Endothelial cell of umbilical vein (primary cell): Measurements from ENCODE around the gene KCNA2. TPM values are rescaled to one million over a fixed set of nuclear protein-coding genes. Genes with fewer than 3 reads are reported as not detected.

ENCODE experiments used
- BruUV-seq: library from RNA; stranded (reverse); fragments of 400-500 nt; replicated peaks from 2 replicates; lab custom pipeline; 2021; lab: Mats Ljungman, UMichigan
- CTCF ChIA-PET: fragments of 300-600, 350-600 bp; sonication (Branson Sonifier 250); formaldehyde crosslinking; loops from one replicate; lab custom pipeline; 2021; ENCODE audit warnings: antibody characterized with exemption, inconsistent platforms; lab: Charles Lee
- POLR2A ChIA-PET: fragments of 300-600, 350-600 bp; sonication (Branson Sonifier 250); formaldehyde crosslinking; loops from one replicate; lab custom pipeline; 2021; ENCODE audit warnings: antibody characterized with exemption, inconsistent platforms; lab: Charles Lee
- DNase-seq: peaks from one replicate; pipeline ENCODE4 v3.0.0-alpha.2; 2011; ENCODE audit warnings: low read depth, low spot score
- FAIRE-seq: peaks from 2 replicates; lab custom pipeline; 2011; peaks lifted over from hg19 to GRCh38; lab: Jason Lieb, UNC
- H2AFZ ChIP-seq: 2 replicates; pipeline ENCODE4 v1.6.0; 2012; ENCODE audit warnings: low read depth, low read length, control low read depth, inconsistent platforms
- H3K27ac ChIP-seq: 2 replicates; pipeline ENCODE4 v1.5.1; 2011; ENCODE audit warnings: low read depth, mild to moderate bottlenecking, control low read depth, low read length, moderate library complexity; ENCODE audit not compliant: insufficient read depth
- H3K27me3 ChIP-seq, 2 experiments: 2 replicates each; pipeline versions ENCODE4 v1.6.0 to v1.6.1; 2011; ENCODE audit warnings: low read length in 2 of 2, mixed read lengths in 1 of 2; ENCODE audit not compliant: control insufficient read depth in 2 of 2, insufficient read depth in 2 of 2
- H3K36me3 ChIP-seq, 2 experiments: 2 replicates in 1 of 2; 3 replicates in 1 of 2; pipeline ENCODE4 v1.5.1; 2011; ENCODE audit warnings: low read length in 2 of 2, mild to moderate bottlenecking in 1 of 2, moderate library complexity in 1 of 2; ENCODE audit not compliant: control insufficient read depth in 2 of 2, insufficient read depth in 2 of 2; ENCODE audit errors: extremely low read depth in 1 of 2
- H3K4me1 ChIP-seq: 3 replicates; pipeline ENCODE4 v1.5.1; 2011; ENCODE audit warnings: mild to moderate bottlenecking, low read length; ENCODE audit not compliant: control insufficient read depth, insufficient read depth; ENCODE audit errors: extremely low read depth
- H3K4me2 ChIP-seq: 2 replicates; pipeline ENCODE4 v1.6.1; 2011; ENCODE audit warnings: low read length, control low read depth, mixed read lengths; ENCODE audit not compliant: insufficient read depth
- H3K4me3 ChIP-seq, 3 experiments: fragments of 200-600 bp in 1 of 3; sonication (generic), shearing (Covaris generic) in 1 of 3; replicated peaks in 1 of 3; 2 replicates each; pipeline ENCODE4 v1.5.1; 2011 to 2016; ENCODE audit warnings: control low read depth in 3 of 3, low read length in 3 of 3, mild to moderate bottlenecking in 2 of 3, inconsistent platforms in 1 of 3, low read depth in 1 of 3, moderate library complexity in 1 of 3; ENCODE audit not compliant: insufficient read depth in 1 of 3
- H3K79me2 ChIP-seq: 2 replicates; pipeline ENCODE4 v1.6.0; 2012; ENCODE audit warnings: low read length, inconsistent platforms; ENCODE audit not compliant: control insufficient read depth, insufficient read depth
- H3K9ac ChIP-seq: replicated peaks from 2 replicates; pipeline ENCODE3; 2011; ENCODE audit warnings: low read length, control low read depth; ENCODE audit not compliant: insufficient read depth; ENCODE audit errors: extremely low read depth
- H3K9me1 ChIP-seq: replicated peaks from 3 replicates; pipeline ENCODE4 v1.6.0; 2011; ENCODE audit warnings: mild to moderate bottlenecking, low read length; ENCODE audit not compliant: control insufficient read depth, insufficient read depth; ENCODE audit errors: extremely low read depth
- H3K9me3 ChIP-seq: replicated peaks from 2 replicates; pipeline ENCODE4 v1.5.1; 2012; ENCODE audit warnings: low read length, inconsistent platforms; ENCODE audit not compliant: control insufficient read depth, insufficient read depth
- H4K20me1 ChIP-seq: replicated peaks from 2 replicates; pipeline ENCODE3; 2011; ENCODE audit warnings: mild to moderate bottlenecking, low read length; ENCODE audit not compliant: control insufficient read depth, insufficient read depth; ENCODE audit errors: extremely low read depth
- CTCF ChIP-seq, 2 donors: IDR thresholded peaks; 1 replicate in 1 of 2; 2 replicates in 1 of 2; pipeline ENCODE4 v1.5.1; 2011; ENCODE audit warnings: low read length in 2 of 2, mild to moderate bottlenecking in 2 of 2, moderate library complexity in 2 of 2, control low read depth in 1 of 2, inconsistent platforms in 1 of 2, low read depth in 1 of 2; ENCODE audit not compliant: insufficient read depth in 1 of 2; ENCODE audit errors: extremely low read depth in 1 of 2
- EZH2 ChIP-seq: IDR thresholded peaks from 2 replicates; pipeline ENCODE4 v1.6.1; 2012; ENCODE audit warnings: borderline replicate concordance, low read depth, mild to moderate bottlenecking, moderate library complexity, low read length, inconsistent platforms; ENCODE audit not compliant: severe bottlenecking
- FOS ChIP-seq: IDR thresholded peaks from 2 replicates; pipeline ENCODE4 v1.6.1; 2011; ENCODE audit warnings: mild to moderate bottlenecking, low read length, moderate library complexity, borderline replicate concordance; ENCODE audit not compliant: insufficient read depth
- GATA2 ChIP-seq: IDR thresholded peaks from 2 replicates; pipeline ENCODE4 v1.7.0; 2011; ENCODE audit warnings: low read depth, mild to moderate bottlenecking, moderate library complexity, mixed read lengths, low read length; ENCODE audit not compliant: insufficient read length, insufficient read depth
- JUN ChIP-seq: IDR thresholded peaks from 2 replicates; pipeline ENCODE4 v1.6.1; 2011; ENCODE audit warnings: borderline replicate concordance, low read depth; ENCODE audit not compliant: insufficient read length, insufficient read depth
- MAX ChIP-seq: IDR thresholded peaks from 2 replicates; pipeline ENCODE4 v1.6.1; 2011; ENCODE audit not compliant: insufficient read depth, insufficient read length
- MYC ChIP-seq: IDR thresholded peaks from one replicate; pipeline ENCODE4 v1.6.1; 2011; ENCODE audit warnings: mild to moderate bottlenecking, low read depth, low read length
- POLR2A ChIP-seq: IDR thresholded peaks from 2 replicates; pipeline ENCODE4 v1.6.1; 2012; ENCODE audit warnings: low read depth, mild to moderate bottlenecking, control low read depth, low read length
- POLR2AphosphoS5 ChIP-seq: IDR thresholded peaks from 2 replicates; pipeline ENCODE4 v1.6.1; 2012; ENCODE audit warnings: low read depth, mild to moderate bottlenecking, control low read depth, low read length, moderate library complexity; ENCODE audit not compliant: insufficient read depth
- dilution Hi-C: fragments of 300-500 bp; cut with MboI; formaldehyde crosslinking; loops from one replicate; pipeline ENCODE4 v1.15.0; 2019; ENCODE audit warnings: low sequenced_read_pairs; ENCODE audit not compliant: extremely low pct_ligation_motif_present
- intact Hi-C: fragments of 100-400 bp; cut with micrococcal nuclease; formaldehyde crosslinking; loops from one replicate; pipeline ENCODE4 v1.10.0; 2022
- polyA plus RNA-seq, 4 experiments: library from polyadenylated mRNA; depleted of rRNA in 3 of 4; stranded (reverse) in 3 of 4; unstranded in 1 of 4; fragments of >200 nt; gene quantifications; 2 replicates each; pipeline versions ENCODE4 v1.2.1 to v1.2.3, GENCODE V29; 2011 to 2012; ENCODE audit warnings: missing spikeins in 1 of 4
- total RNA-seq: library from RNA; stranded (reverse); gene quantifications from 2 replicates; pipeline ENCODE4 v1.2.3, GENCODE V29; 2021

KCNA2 gene
- total and polyA plus RNA-seq, 2 donors (not counting 3 experiments of a cell fraction or from before 2014, with no cell fraction given): not detected

GRCh38 chr1:110610696-110611286 is 4.6 kb upstream of the KCNA2 start:
- Histone ChIP-seq H4K20me1 (no peaks in the 10 kb centered on the region), H3K9ac (no peak overlapping the region), H3K9me1 (no peaks in the 10 kb centered on the region), H2AFZ (no peak overlapping the region), H3K27ac (no peak overlapping the region), H3K4me2 (no peak overlapping the region), H3K9me3 (no peaks in the 10 kb centered on the region), H3K79me2 (no peaks in the 10 kb centered on the region), H3K4me3 (no peak overlapping the region), H3K4me1 (no peaks in the 10 kb centered on the region), H3K36me3 (no peaks in the 10 kb centered on the region), H3K27me3 (peaks cover 40 to 44% of the 10 kb centered on the region in 2 experiments)
- intact Hi-C loops: no loop called here
- ChIA-PET CTCF (interaction anchor here (2.6 kb wide), 1 partner anchor 9 kb away, joined by 11 read pairs; no protein-coding TSS in a partner anchor), POLR2A (no interaction called here)
- FAIRE-seq (no peak), DNase-seq (no peak)
- BruUV-seq: no TSS peak
- TF ChIP-seq EZH2 (no peak), GATA2 (no peak), FOS (no peak)
- dilution Hi-C loops: no loop called here

- dilution Hi-C loops (no loop called here), intact Hi-C loops (no loop called here)
- H3K4me2 ChIP-seq: no peak overlapping the region
- H3K79me2 ChIP-seq: no peaks in the 10 kb centered on the region
- no peak for TF ChIP-seq FOS
- no peak for TF ChIP-seq GATA2
- TF ChIP-seq JUN: no peak
- no peak for TF ChIP-seq POLR2AphosphoS5
- no peak for TF ChIP-seq MYC
- TF ChIP-seq MAX: no peak
- TF ChIP-seq POLR2A: no peak
- no peak for TF ChIP-seq CTCF (IDR thresholded peaks at IDR 0.05; ENCODE audit: extremely low read depth in 1 of 2, insufficient read depth in 1 of 2, low read depth in 1 of 2, low read length in 2 of 2)
- H3K9ac ChIP-seq: no peak overlapping the region
- H4K20me1 ChIP-seq: no peaks in the 10 kb centered on the region
- H3K27me3 ChIP-seq: peaks cover 46 to 51% of the 10 kb centered on the region in 2 experiments
- H3K36me3 ChIP-seq: no peaks in the 10 kb centered on the region
- H3K9me3 ChIP-seq: no peaks in the 10 kb centered on the region
- no peaks in the 10 kb centered on the region for H3K4me1 ChIP-seq
- CTCF ChIA-PET: interaction anchor here (2.6 kb wide), 1 partner anchor 9 kb away, joined by 11 read pairs; no protein-coding TSS in a partner anchor
- FAIRE-seq (no peak), DNase-seq (no peak)
- H3K4me3 ChIP-seq: no peak overlapping the region
- no peak overlapping the region for H3K27ac ChIP-seq
- no peak overlapping the region for H2AFZ ChIP-seq
- POLR2A ChIA-PET: no interaction called here
- no TSS peak for BruUV-seq
- H3K9me1 ChIP-seq: no peaks in the 10 kb centered on the region
Measured at GRCh38 chr1:110610084-110610483, 3.9 kb upstream of the KCNA2 start.
